ENCODE measurements around the gene ERC2.

- no peak for TF ChIP-seq CTCF (conservative IDR thresholded peaks at IDR 0.05; ENCODE audit: low read depth, low read length)
- TF ChIP-seq EZH2 (IDR thresholded peaks at IDR 0.05; ENCODE audit: low read length, unreplicated experiment): no peak
- TF ChIP-seq EZH2phosphoT487 (IDR thresholded peaks at IDR 0.05; ENCODE audit: borderline replicate concordance, low read length): no peak
Measured at GRCh38 chr3:56107157-56107556, 361.1 kb downstream of the ERC2 start.

Measured in PC-3 (cell line).